HAP-1 (cell line): ENCODE measurements around the gene PEAK3.

Experiments used
- DNase-seq, 2 experiments: peaks; one replicate each; pipeline ENCODE4 v3.0.0-alpha.2; 2016 to 2020; ENCODE audit warnings: low spot score in 2 of 2
- H3K27me3 ChIP-seq: fragments of 250-450 bp; sonication (Bioruptor Pico); 2 replicates; pipeline ENCODE4 v1.5.1; 2020; ENCODE audit warnings: low read depth, mild to moderate bottlenecking, moderate library complexity
- H3K36me3 ChIP-seq: fragments of 250-450 bp; sonication (Bioruptor Pico); replicated peaks from 2 replicates; pipeline ENCODE4 v1.5.1; 2020; ENCODE audit warnings: mild to moderate bottlenecking
- H3K4me1 ChIP-seq: fragments of 250-450 bp; sonication (Bioruptor Pico); 2 replicates; pipeline ENCODE4 v1.5.1; 2020; ENCODE audit warnings: mild to moderate bottlenecking
- H3K4me3 ChIP-seq: fragments of 250-450 bp; sonication (Bioruptor Pico); 2 replicates; pipeline ENCODE4 v1.5.1; 2020; ENCODE audit warnings: mild to moderate bottlenecking, moderate library complexity
- H3K9me3 ChIP-seq: fragments of 250-450 bp; sonication (Bioruptor Pico); 2 replicates; pipeline ENCODE4 v1.5.1; 2020; ENCODE audit warnings: mild to moderate bottlenecking, moderate library complexity
- in situ Hi-C: fragments of 300-500 bp; cut with MboI; formaldehyde crosslinking; loops from 3 replicates; pipeline ENCODE4 v1.14.3; 2020; ENCODE audit warnings: low sequenced_read_pairs, inconsistent platforms, mixed read lengths

PEAK3 gene

DNA sequence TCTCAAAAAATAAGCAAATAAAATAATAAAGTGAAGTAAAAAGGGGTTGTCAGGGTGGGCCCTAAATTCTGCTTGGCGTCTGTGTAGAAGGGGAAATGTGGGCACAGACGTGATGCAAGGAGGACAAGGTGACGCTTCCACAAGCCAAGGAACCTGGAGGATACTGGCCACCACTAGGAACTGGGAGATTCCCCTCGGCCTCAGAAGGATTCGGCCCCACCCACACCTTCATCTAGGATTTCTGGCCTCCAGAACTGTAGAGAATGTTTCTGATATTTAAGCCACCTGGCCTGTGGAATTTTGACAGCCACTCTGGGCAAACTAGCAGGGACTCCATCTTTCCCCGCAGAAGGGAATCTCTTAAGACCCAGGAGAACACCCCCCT is 47.0 kb downstream of the PEAK3 start:
- Histone ChIP-seq H3K9me3 (no peaks in the 10 kb centered on the region), H3K36me3 (peaks cover 66% of the 10 kb centered on the region), H3K4me1 (peaks cover 12% of the 10 kb centered on the region), H3K27me3 (no peaks in the 10 kb centered on the region), H3K4me3 (peak overlapping the region; percentile 83)
- in situ Hi-C loops: loop anchor here (5.0 kb wide), 1 partner anchor 37 kb away; no protein-coding TSS in a partner anchor
- no peak for DNase-seq

- H3K27me3 ChIP-seq: no peaks in the 10 kb centered on the region
- peaks cover 12% of the 10 kb centered on the region for H3K4me1 ChIP-seq
- in situ Hi-C loops: no loop called here
- peaks cover 75% of the 10 kb centered on the region for H3K36me3 ChIP-seq
- no peak overlapping the region for H3K4me3 ChIP-seq
- no peaks in the 10 kb centered on the region for H3K9me3 ChIP-seq
- DNase-seq: no peak
These were observed 48.2 kb downstream of the PEAK3 start for GRCh38 chr19:2233601-2234280.

GRCh38 chr19:2232286-2233151 is 49.5 kb downstream of the PEAK3 start:
- Histone ChIP-seq H3K27me3 (no peaks in the 10 kb centered on the region), H3K9me3 (no peaks in the 10 kb centered on the region), H3K36me3 (peaks cover 71% of the 10 kb centered on the region), H3K4me1 (peaks cover 9% of the 10 kb centered on the region), H3K4me3 (no peak overlapping the region)
- in situ Hi-C loops: no loop called here
- no peak for DNase-seq

DNA sequence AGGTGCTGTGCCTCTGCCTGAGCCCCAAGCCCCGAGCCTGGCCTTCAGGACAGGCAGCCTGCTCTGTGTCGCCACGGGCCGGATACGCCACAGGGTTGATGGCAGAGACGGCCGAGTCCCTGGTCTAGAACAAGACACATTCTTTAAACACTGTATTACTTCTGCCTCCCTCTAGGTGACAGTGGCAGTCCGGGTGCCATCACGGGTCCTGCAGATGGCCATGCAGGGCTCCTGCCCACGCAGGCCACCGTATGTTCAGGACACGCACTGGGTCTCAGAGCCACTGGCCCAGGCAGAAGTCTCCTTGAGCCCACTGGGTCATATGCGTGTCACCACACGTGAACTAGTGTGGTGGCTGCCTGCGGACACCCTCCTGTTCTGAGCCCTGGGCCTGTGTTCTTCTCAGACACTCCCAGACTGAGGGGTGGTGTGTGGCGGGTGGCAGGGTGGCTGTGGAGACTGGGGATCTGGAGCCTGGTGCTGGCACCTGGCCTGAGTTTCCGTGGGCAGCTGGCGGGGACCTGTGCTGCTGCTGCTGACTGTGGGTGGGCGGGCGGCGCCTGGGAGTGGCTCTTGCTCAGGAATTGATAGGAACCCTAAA is 50.3 kb downstream of the PEAK3 start:
- H3K36me3 ChIP-seq: peaks cover 68% of the 10 kb centered on the region

GRCh38 chr19:2230807-2231533 is 51.0 kb downstream of the PEAK3 start:
- no peaks in the 10 kb centered on the region for H3K27me3 ChIP-seq
- peaks cover 73% of the 10 kb centered on the region for H3K36me3 ChIP-seq
- no peaks in the 10 kb centered on the region for H3K9me3 ChIP-seq
- no peak for DNase-seq
- peaks cover 7% of the 10 kb centered on the region for H3K4me1 ChIP-seq
- in situ Hi-C loops: no loop called here
- H3K4me3 ChIP-seq: no peak overlapping the region

More for the DNA sequence above, 50.3 kb downstream of the PEAK3 start:
- peaks cover 7% of the 10 kb centered on the region for H3K4me1 ChIP-seq
- H3K4me3 ChIP-seq: no peak overlapping the region
- no peaks in the 10 kb centered on the region for H3K9me3 ChIP-seq
- in situ Hi-C loops: no loop called here
- peak in 1 of 2 experiments; percentile 54 for DNase-seq
- no peaks in the 10 kb centered on the region for H3K27me3 ChIP-seq

GRCh38 chr19:2230033-2230531 is 51.9 kb downstream of the PEAK3 start:
- no peak overlapping the region for H3K4me3 ChIP-seq
- H3K27me3 ChIP-seq: no peaks in the 10 kb centered on the region
- H3K36me3 ChIP-seq: peaks cover 82% of the 10 kb centered on the region
- DNase-seq: no peak
- peaks cover 6% of the 10 kb centered on the region for H3K4me1 ChIP-seq
- in situ Hi-C loops: no loop called here
- H3K9me3 ChIP-seq: no peaks in the 10 kb centered on the region

GRCh38 chr19:2229103-2230032 is 52.6 kb downstream of the PEAK3 start:
- Histone ChIP-seq H3K4me3 (no peak overlapping the region), H3K9me3 (no peaks in the 10 kb centered on the region), H3K36me3 (peaks cover 83% of the 10 kb centered on the region), H3K27me3 (no peaks in the 10 kb centered on the region), H3K4me1 (no peaks in the 10 kb centered on the region)
- in situ Hi-C loops: no loop called here
- DNase-seq: no peak

DNA sequence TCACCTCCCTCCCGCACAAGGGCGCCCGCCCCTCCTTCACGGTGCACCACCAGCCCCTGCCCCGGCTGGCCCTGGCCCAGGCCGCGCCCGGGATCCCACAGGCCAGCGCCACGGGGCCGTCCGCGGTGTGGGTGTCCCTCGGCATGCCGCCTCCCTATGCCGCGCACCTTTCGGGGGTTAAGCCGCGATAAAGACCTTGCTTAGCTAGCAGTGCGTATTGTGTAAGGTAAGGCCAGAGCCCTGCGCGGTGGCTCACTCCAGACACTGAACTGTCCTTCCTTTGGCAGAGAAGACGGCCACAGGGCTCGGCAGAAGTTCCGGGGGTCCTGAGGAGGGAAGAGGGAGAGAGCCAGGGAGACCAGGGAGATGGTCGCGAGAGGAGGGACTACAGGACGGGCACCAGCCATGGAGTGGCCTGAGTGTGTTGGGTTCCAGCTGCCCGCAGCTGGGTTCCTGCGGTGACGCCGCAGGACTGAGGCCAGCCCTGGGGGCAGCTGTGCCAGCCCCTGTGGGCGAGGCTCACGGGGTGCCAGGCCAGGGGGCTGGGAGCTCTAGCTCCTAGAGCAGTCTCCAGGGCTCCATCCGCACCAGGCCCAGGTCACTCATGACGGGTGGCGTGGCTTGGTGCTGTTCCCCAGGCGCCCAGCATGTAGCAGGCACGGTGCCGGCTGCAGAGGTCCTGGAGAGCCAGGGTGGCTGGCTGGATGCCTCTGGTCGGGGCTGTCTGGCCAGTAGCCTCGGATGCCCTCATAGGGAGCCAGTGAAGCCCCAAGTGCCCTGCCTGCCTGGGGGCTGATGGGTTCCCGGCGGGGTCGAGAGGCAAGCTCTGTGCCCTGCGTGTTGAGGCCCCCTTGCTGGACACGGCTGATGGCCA is 53.6 kb downstream of the PEAK3 start:
- no peak for DNase-seq
- no peak overlapping the region for H3K4me3 ChIP-seq
- in situ Hi-C loops: no loop called here
- H3K27me3 ChIP-seq: no peaks in the 10 kb centered on the region
- peaks cover 79% of the 10 kb centered on the region for H3K36me3 ChIP-seq
- no peaks in the 10 kb centered on the region for H3K9me3 ChIP-seq
- no peaks in the 10 kb centered on the region for H3K4me1 ChIP-seq

GRCh38 chr19:2227415-2228156 is 54.4 kb downstream of the PEAK3 start:
- DNase-seq: no peak
- Histone ChIP-seq H3K27me3 (no peaks in the 10 kb centered on the region), H3K36me3 (peaks cover 71% of the 10 kb centered on the region), H3K9me3 (no peaks in the 10 kb centered on the region), H3K4me3 (no peak overlapping the region), H3K4me1 (no peaks in the 10 kb centered on the region)
- in situ Hi-C loops: no loop called here

DNA sequence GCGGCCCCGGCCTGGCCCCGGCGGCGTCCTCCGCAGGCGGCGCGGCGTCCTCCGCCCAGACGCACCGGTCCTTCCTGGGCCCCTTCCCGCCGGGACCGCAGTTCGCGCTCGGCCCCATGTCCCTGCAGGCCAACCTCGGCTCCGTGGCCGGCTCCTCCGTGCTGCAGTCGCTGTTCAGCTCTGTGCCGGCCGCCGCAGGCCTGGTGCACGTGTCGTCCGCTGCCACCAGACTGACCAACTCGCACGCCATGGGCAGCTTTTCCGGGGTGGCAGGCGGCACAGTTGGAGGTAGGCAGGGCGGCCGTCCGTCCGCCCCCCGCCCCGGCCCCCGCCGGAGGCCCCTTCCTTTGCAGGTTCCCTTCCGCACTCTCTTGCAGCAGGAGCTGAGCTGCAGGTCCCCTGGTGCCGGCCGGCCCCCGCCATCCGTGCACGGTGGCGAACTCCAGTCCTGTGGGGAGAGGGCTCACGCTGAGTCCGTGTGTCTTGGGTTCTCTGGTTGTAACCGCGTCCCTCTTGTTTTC is 55.1 kb downstream of the PEAK3 start:
- no peak for DNase-seq
- Histone ChIP-seq H3K36me3 (peaks cover 66% of the 10 kb centered on the region), H3K9me3 (no peaks in the 10 kb centered on the region), H3K4me3 (no peak overlapping the region), H3K4me1 (no peaks in the 10 kb centered on the region), H3K27me3 (no peaks in the 10 kb centered on the region)
- in situ Hi-C loops: no loop called here

GRCh38 chr19:2226051-2226839 is 55.7 kb downstream of the PEAK3 start:
- in situ Hi-C loops: no loop called here
- peaks cover 60% of the 10 kb centered on the region for H3K36me3 ChIP-seq
- no peak for DNase-seq
- no peaks in the 10 kb centered on the region for H3K27me3 ChIP-seq
- H3K9me3 ChIP-seq: no peaks in the 10 kb centered on the region
- no peak overlapping the region for H3K4me3 ChIP-seq
- H3K4me1 ChIP-seq: no peaks in the 10 kb centered on the region
